ENCODE measurements around the gene FREM2. TPM values are rescaled to one million over a fixed set of nuclear protein-coding genes. Genes with fewer than 3 reads are reported as not detected.

FREM2 gene
- total and polyA plus RNA-seq, 3 donors from 2014 or later = 0.80 to 5.5 (median 4.4) TPM

- WGBS, 2 donors = 53 to 58% methylated on average over 15 of the region's 15 CpGs
Observed at GRCh38 chr13:38784036-38784880, 97.4 kb downstream of the FREM2 start.

DNA sequence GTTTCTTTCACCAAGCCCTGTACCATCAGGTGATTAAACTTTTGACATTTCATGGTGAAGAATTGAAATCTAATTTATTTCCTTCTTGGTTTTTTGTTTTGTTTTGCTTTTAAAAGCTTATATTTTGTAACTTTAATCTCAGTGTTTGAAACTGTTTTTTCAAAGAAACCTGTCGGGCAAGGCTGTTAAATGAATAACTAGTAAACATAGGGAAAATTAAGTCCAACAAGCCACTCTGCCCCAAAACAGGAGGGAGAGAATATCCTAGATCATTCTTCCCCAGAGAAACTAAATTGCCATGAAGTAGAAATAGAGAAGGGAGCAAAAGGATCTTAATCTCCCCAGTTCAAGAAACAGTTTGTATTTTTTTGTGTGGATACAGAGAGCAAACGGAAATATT, 98.2 kb downstream of the FREM2 start:
- Histone ChIP-seq H3K9me3 (no peaks in the 10 kb centered on the region), H3K27ac (no peak overlapping the region), H3K4me3 (no peak overlapping the region), H3K36me3 (ENCODE audit: low read depth, missing control alignments) (no peaks in the 10 kb centered on the region), H3K4me1 (no peaks in the 10 kb centered on the region), H3K27me3 (no peaks in the 10 kb centered on the region)
- DNase-seq = no peak
- WGBS, 2 donors = 57 to 61% methylated on average over 2 of the region's 2 CpGs
- intact Hi-C loops (cut with DNase I; ENCODE audit: low total_unique reads) = no loop called here
- no peak for TF ChIP-seq POLR2A (IDR thresholded peaks at IDR 0.05)
- no peak for TF ChIP-seq CTCF (IDR thresholded peaks at IDR 0.05)

More at GRCh38 chr13:38784036-38784880, 97.4 kb downstream of the FREM2 start:
- Histone ChIP-seq H3K36me3 (ENCODE audit: low read depth, missing control alignments) (no peaks in the 10 kb centered on the region), H3K9me3 (no peaks in the 10 kb centered on the region), H3K27ac (no peak overlapping the region), H3K4me3 (no peak overlapping the region), H3K27me3 (no peaks in the 10 kb centered on the region), H3K4me1 (no peaks in the 10 kb centered on the region)
- intact Hi-C loops (cut with DNase I; ENCODE audit: low total_unique reads) = no loop called here
- DNase-seq = no peak
- TF ChIP-seq POLR2A (IDR thresholded peaks at IDR 0.05) = no peak
- TF ChIP-seq CTCF (IDR thresholded peaks at IDR 0.05) = no peak

GRCh38 chr13:38785490-38785889, 98.6 kb downstream of the FREM2 start:
- H3K27ac ChIP-seq = no peak overlapping the region
- H3K27me3 ChIP-seq = no peaks in the 10 kb centered on the region
- no peaks in the 10 kb centered on the region for H3K36me3 ChIP-seq (ENCODE audit: low read depth, missing control alignments)
- no peak overlapping the region for H3K4me3 ChIP-seq
- TF ChIP-seq CTCF (IDR thresholded peaks at IDR 0.05) (no peak), POLR2A (IDR thresholded peaks at IDR 0.05) (no peak)
- no peaks in the 10 kb centered on the region for H3K9me3 ChIP-seq
- 42 to 46% methylated on average over 1 of the region's 1 CpG for WGBS, 2 donors
- intact Hi-C loops (cut with DNase I; ENCODE audit: low total_unique reads) = no loop called here
- DNase-seq = no peak
- no peaks in the 10 kb centered on the region for H3K4me1 ChIP-seq

DNA sequence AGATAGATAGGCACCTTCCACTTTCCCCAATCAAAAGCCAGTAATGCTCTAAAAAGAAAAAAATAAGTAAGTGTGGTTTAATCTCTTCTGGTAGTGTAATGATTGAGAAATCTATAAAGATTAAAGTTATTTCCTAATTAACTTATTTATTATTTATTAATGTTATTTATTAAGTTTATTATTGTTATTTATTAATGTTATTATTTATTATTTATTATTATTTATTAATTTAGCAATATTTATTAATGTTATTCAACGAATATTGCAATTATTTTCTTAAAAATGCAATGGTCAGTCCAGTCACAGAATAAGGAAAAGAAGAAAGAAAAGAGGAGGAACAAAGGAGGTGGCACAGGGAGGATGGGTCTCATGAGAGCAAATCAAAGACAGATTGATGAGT, 100.7 kb downstream of the FREM2 start:
- TF ChIP-seq CTCF (IDR thresholded peaks at IDR 0.05) (no peak), POLR2A (IDR thresholded peaks at IDR 0.05) (no peak)
- Histone ChIP-seq H3K36me3 (ENCODE audit: low read depth, missing control alignments) (no peaks in the 10 kb centered on the region), H3K27me3 (no peaks in the 10 kb centered on the region), H3K4me1 (no peaks in the 10 kb centered on the region), H3K4me3 (no peak overlapping the region), H3K27ac (no peak overlapping the region), H3K9me3 (no peaks in the 10 kb centered on the region)
- intact Hi-C loops (cut with DNase I; ENCODE audit: low total_unique reads) = no loop called here
- no peak for DNase-seq
- 80 to 84% methylated on average over 1 of the region's 1 CpG for WGBS, 2 donors

- Histone ChIP-seq H3K36me3 (ENCODE audit: low read depth, missing control alignments) (no peaks in the 10 kb centered on the region), H3K4me1 (no peaks in the 10 kb centered on the region), H3K27me3 (no peaks in the 10 kb centered on the region), H3K4me3 (no peak overlapping the region), H3K9me3 (no peaks in the 10 kb centered on the region), H3K27ac (no peak overlapping the region)
- DNase-seq = no peak
- TF ChIP-seq POLR2A (IDR thresholded peaks at IDR 0.05) (no peak), CTCF (IDR thresholded peaks at IDR 0.05) (no peak)
- intact Hi-C loops (cut with DNase I; ENCODE audit: low total_unique reads) = no loop called here
- WGBS, 2 donors = 96 to 100% methylated on average over 1 of the region's 1 CpG
Observed at GRCh38 chr13:38796890-38797289, 110.0 kb downstream of the FREM2 start.

Data from testis (tissue), 3 donors.